HS-5 (cell line): ENCODE measurements around the gene FPGS.
"Not testable (repeated sequence)": the region's sequence is repeated elsewhere in the genome, so short reads cannot be mapped to it uniquely, and the experiment has no call there.

Source experiments
- DNase-seq: peaks from one replicate; pipeline ENCODE4 v3.0.0-alpha.2; 2012; ENCODE audit warnings: low read depth

The FPGS gene

GRCh38 chr9:127838375-127839078 lies 35.8 kb downstream of the FPGS start:
- peak; percentile 92 for DNase-seq

GRCh38 chr9:127841087-127841835 lies 38.6 kb downstream of the FPGS start:
- no peak for DNase-seq

- no peak for DNase-seq
Observed at GRCh38 chr9:127844821-127845359, 42.2 kb downstream of the FPGS start.

GRCh38 chr9:127845619-127846018 lies 42.9 kb downstream of the FPGS start:
- not testable (repeated sequence) for DNase-seq

- DNase-seq: no peak
Observed at GRCh38 chr9:127846443-127847177, 43.9 kb downstream of the FPGS start.

DNA sequence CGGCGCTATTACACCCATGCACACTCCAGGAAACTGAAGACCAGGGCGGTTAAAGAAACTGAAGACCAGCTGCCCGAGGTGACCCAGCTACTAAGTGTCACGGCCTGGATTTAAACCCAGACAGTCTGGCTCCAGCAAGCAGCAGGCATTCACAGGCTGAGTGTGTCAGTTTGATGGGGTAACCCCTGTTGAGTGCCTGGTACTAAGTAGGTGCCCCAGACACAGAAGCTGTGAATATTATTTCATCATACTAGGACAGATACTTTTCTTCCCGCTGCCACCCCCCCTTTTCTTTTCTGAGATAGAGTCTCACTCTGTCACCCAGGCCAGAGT lies 44.5 kb downstream of the FPGS start:
- no peak for DNase-seq

DNA sequence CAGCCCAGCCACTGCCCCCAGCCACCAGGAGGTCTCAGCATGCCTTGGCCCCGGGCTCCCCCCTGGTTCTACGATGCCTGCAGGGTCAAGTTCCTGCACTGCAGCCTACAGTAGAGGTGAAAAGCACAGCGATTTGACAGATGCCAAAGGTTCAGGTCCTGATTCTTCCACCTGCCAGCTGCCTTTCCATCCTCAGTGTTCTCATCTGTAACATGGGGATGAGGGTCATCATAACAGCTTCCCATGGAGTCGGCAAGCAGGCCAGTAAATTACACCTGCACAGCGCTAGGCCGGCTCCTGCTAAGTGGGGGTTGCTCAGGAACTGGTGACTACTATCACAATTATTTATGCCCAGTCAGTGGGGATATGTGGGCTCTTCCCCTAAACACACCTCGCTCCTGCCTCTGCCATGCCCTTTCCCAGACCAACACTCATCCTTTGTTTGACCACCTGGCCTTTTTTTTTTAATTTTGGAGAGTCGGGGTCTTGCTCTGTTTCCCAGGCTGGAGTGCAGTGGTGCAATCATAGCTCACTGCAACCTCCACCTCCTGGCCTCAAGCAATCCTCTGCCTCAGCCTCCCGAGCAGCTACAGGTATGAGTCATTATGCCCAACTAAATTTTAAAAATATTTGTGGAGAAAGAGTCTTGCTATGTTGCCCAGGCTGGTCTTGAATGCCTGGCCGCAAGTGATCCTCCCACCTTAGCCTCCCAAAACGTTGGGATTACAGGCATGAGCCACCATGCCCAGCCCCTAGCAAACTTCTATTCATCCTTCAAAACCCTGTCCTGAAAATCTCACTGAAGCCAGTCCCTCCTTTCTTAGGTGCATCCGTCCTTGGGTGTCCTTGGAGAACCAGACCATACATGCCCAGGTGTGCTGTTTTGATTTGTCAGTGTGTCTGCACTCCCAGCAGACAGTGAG lies 45.4 kb downstream of the FPGS start:
- no peak for DNase-seq

DNA sequence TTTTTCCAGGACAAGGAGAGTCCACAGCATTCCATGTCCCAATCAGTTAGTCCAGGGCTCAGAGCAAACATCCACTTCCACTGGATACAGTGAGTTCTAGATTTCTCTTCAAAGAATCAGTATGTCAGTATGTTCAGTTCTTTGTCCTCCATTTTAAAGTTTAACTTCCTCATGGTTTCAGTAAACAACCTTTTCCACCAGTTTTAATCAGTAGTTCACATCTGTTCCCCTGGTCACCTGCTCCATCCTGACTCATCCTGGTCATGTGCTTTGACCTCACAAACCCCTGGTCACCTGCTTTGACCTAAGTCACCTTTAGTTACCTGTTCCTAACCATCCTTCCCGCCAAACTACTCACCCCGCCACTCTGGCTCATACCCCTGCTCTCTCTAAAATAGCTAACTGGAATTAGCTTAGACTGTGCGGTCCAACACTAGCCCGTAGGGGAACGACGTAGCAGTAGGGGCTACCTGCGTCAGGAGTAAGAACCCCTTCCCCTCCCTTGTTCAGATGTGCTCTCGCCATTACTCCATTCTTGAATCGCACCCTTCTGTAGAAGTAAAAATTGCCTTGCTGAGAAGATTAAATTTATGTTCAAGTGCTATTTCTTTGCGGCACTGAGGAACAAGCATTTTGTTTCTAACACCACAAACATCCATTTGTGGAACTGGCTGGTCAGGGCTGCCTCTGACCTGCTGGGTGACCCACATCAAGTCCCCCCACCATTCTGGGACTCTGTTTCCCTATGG lies 46.2 kb downstream of the FPGS start:
- DNase-seq: no peak

GRCh38 chr9:127850286-127850830 lies 47.7 kb downstream of the FPGS start:
- DNase-seq: no peak

DNA sequence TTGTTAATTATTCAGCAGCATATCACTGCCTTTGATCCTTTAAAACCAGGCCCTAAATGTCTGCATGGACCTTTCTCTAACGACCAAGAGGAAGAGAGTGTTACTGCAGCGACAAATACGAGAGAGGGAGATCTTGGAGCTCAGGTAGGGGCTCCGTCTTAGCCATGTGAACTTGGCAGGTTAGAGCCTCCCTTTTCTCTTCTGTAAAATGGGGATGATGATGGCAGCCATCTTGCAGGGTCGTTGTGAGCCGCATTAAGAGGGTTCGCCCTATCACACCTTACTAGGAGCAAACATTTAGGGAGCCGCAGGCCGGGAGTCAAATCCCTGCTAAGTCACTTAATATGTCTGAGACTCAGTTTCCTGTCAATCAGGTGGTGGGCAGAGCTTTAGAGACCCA lies 50.1 kb downstream of the FPGS start:
- no peak for DNase-seq

DNA sequence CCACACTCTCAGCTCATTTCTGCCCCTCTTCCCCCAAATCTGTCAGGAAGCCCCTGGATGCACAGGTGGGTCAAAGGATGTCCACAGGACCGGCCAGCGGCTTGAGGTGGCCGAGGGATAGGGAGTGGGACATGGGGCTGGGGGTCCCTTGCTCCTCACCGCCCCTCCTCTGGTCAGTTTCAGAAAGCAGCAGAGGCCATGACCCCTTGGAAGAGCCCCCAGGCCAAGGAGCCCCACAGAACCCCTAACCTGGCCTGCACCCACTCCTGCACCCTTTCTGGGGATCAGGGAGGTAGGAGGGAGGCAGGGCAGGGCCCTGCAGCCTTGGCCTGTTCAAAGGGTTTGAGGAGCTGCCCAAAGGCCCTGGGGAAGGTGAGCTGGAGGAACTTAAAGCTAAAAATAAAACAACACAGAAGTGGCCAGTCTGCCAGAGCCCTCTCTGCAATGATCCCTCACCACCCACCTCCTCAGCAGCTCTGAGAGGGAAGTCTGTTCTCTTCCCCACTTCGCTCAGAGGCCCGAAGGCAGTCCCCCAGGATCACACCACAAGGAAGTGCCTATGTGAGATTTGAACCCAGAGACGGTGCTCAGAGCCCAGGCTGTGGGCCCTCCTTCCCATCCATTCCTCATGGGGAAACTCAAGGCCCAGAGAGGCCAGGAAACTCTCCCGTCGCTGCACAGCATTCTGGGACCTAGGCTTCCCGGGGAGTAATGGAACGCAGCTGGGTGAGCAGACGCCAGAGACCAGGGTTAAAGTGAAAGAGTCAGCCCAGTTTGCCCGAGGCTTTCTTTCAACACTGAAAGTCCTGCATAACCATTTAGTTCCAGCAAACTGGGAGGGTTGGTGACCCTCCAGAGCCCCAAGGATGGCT lies 50.9 kb downstream of the FPGS start:
- no peak for DNase-seq

- no peak for DNase-seq
Observed at GRCh38 chr9:127854184-127854806, 51.6 kb downstream of the FPGS start, which contains the start of gene ENG. TSS of gene ENG (minus strand) at chr9:127854658. CDS start at chr9:127854355, 303 bp downstream.

GRCh38 chr9:127854960-127855359 lies 52.3 kb downstream of the FPGS start:
- no peak for DNase-seq

DNA sequence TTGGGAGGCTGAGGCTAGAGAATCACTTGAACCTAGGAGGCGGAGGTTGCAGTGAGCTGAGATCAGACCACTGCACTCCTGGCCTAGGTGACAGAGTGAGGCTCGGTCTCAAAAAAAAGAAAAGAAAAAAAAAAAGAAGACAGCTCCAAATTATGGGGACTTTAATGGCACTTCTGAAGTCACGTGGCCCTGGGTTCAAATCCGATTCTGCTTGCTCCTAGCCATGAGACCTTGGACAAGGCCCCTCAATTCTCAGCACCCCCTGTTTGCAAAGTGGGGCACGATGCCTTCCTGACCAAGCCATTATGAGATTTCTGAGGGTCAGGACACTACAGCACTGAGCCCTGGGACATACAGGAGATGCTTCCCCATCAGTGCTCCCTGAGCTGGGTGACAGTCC lies 52.8 kb downstream of the FPGS start:
- DNase-seq: no peak

DNA sequence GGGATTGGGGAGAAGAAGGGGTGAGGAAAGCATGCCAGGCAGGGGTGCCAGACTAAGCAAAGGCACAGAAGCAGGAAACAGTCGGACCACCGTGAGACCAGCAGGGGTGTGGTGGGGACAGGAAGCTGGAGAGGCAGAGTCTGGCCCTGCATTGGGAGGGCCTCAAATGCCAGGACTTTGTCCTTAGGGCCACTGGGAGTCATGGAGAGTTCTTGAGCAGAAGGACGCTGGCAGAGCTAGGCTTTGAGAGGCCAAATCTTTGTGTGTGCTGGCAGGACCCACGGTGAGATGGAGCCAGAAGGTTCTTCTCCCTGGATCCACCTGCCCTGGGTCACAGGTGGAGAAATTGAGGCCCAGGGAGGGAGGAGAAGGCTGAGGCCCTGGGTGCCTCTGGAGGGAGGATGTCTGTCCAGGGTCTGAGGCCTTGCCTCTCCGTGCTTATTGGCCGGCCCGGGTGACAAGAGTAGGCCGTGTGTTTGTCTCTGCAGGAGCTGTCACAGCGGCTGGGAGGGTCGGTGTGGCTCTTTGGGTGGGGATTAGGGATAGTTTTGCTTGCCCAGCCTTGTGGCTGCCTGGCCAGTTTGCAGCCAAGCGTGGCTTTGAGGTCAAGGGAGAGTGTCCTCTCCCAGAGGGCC lies 53.5 kb downstream of the FPGS start:
- no peak for DNase-seq

GRCh38 chr9:127856729-127857116 lies 54.0 kb downstream of the FPGS start:
- DNase-seq: no peak

- DNase-seq: no peak
Observed at GRCh38 chr9:127857278-127857677, 54.6 kb downstream of the FPGS start.

DNA sequence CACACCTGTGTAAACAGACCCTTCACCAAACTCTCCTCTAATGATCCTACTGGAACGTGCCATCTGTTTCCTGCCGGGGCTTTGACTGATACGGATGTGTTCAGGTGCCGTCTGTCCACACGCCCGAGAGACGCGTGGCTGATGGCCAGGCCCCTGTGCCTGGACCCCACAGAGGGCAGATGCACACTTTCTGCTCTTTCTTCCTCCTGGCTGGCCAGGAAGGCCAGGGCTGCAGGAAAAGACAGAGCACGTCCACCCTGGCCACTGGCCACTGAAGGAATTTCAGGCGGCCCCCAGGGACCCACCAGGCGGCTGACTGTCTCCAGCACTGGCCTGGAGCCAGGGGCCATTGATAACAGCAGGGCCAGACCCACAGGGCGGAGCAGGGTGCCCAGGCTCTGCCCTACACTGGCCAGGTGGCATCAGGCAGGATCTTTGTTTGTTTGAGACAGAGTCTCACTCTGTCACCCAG lies 55.4 kb downstream of the FPGS start:
- no peak for DNase-seq

DNA sequence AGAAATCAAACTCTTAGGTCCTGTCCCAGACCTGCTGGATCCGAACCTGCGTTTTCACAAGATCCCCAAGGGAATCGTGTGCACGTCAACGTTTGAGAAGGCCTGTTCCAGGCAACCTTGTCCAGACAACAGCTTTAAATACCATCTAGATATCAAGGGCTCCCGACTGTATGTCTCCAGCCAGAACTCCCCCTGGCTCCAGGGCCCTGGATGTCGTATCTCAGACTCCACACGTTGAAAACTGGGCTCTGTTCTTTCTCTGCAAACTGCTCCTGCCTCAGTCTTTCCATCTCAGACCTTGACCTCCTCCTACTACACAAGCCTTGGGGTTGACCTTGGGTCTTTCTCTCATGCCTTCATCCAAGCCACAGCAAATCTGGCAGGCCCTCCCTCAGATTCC lies 57.6 kb downstream of the FPGS start:
- DNase-seq: no peak
